Inflammatory macrophage (primary cell): ENCODE measurements around the gene KLHL14.

Experiments
- DNase-seq, 2 donors: peaks; one replicate each; pipeline ENCODE4 v3.0.0-alpha.2; 2020 to 2022

Gene KLHL14

GRCh38 chr18:32629981-32630700, 142.7 kb downstream of the KLHL14 start:
- no peak for DNase-seq

DNA sequence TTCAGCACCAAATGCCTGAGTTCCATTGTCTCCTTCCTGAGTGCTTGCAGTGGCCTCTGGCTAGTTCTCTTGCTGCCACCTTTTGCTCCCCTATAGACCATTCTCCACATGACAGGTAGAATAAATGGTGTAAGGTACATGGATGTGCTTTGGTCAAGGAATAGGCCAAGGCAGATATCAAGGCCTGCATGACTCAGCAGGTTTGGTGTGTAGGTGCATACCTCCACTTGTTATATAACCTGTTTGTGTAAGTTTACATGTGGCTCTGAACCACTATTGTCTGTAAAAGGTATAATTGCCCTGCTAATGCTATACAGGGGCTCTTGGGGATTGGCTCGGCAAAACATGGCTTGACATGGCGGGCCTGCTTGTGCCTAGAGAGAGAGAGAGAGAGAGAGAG, 143.5 kb downstream of the KLHL14 start:
- DNase-seq: no peak

DNA sequence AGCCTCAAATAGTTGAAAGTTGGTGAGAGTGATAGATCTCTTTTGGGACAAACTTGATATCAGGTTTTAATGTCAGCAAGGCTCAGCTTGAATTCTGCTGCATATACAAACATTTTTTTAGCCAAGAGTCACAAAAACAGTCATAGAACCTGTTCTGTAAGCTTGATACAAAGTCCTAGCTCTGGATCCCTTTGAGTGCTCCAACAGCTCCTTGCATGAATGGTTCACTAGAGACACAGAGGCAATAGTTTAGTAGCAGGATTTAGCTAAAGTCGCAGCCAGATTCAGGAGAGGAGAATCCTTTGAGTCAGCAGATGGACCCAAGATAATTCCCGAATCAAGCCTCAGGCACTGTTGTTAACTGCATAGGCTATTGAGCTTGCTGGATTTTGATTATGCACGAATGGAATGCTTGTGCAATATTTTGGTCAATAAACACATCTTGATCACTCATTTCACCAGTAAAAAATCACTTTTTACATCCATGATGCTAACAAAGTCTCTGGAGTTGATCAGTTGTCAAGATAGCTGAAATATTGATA, 148.6 kb downstream of the KLHL14 start:
- DNase-seq: no peak

DNA sequence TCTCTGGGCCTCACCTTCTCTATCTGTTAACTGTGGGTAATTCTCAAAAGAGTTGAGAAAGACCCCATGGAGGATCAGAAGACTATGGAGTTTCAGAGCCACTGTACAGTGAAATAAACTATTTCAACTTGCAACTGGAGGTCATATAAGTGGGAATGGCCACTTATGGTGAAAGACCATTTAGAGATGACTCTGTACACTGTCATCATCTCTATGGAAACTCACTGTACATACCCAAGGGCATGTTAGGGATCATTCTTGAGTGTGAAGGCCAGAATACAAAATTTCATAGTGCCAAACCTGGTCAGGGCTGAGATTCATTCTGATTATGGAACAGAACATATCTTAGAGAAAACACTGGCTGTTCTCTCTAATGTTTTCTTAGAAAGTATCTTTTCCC, 149.3 kb downstream of the KLHL14 start:
- DNase-seq: no peak
